GM12874 (cell line): Measurements from ENCODE around the gene FGF14.

Experiments
- TF ChIP-seq, protein P1 (sequence below): IDR thresholded peaks from 2 replicates; pipeline ENCODE4 v1.5.1; 2011; ENCODE audit warnings: low read depth, mild to moderate bottlenecking, control low read depth, low read length, moderate library complexity; ENCODE audit not compliant: insufficient read depth

The FGF14 gene

DNA sequence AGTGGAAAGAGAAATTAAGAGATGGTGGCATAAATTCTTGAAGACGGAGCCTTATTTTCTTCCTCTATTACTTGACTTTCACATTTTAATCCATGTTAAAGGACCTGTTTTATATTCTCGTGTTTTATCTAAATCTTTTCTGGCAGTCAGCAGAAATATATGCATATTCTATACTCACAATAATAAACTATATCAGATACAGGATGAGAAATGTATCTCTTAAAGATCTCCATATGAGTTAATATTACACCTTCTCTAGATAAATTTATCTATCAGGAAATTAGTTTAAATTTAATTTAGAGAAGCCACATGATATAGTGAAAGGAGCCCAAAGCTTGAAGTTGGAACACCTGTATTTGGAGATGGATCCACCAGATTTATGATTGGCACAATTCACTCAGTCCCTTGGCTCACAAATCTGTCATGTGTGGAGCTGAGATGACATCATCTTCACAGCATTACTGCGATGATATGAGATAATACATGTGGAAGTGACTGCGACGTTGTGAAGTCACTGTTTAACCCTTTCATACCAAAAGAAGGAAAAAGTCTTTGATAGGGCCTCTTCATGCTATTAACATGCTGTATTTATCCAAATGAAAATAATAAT, 216.4 kb downstream of the FGF14 start:
- TF ChIP-seq, protein P1, sequence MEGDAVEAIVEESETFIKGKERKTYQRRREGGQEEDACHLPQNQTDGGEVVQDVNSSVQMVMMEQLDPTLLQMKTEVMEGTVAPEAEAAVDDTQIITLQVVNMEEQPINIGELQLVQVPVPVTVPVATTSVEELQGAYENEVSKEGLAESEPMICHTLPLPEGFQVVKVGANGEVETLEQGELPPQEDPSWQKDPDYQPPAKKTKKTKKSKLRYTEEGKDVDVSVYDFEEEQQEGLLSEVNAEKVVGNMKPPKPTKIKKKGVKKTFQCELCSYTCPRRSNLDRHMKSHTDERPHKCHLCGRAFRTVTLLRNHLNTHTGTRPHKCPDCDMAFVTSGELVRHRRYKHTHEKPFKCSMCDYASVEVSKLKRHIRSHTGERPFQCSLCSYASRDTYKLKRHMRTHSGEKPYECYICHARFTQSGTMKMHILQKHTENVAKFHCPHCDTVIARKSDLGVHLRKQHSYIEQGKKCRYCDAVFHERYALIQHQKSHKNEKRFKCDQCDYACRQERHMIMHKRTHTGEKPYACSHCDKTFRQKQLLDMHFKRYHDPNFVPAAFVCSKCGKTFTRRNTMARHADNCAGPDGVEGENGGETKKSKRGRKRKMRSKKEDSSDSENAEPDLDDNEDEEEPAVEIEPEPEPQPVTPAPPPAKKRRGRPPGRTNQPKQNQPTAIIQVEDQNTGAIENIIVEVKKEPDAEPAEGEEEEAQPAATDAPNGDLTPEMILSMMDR, result no peak

DNA sequence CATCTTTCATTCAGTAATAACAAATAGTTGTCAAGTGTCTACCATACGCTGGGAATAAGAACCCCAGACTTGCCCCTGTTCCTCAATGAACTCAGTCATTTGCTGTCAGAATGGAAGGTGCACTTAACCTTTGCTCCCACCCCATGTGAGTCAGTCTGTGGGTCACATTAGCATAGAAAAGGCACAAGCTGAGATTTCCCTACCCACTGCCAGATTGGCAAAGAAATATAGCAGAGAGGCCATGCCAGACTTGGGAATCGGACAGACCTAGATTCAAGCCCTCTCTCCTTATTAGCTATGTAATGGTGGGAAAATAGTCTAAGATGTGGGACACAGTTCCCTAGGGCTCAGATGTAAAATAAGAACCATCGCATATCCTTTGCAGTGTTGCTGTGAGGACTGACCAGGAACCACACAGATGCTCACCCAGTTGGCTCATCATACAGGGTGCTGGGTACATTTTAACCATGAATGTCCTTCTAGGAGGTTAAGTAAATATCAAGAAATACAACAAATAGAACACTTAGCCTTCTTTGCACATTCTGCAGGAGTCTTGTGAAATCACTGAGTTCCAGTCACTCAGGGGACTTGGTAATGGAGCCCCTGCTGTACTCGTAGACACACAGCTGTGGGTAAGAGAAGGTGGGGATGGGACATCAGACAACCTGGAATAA, 218.2 kb downstream of the FGF14 start:
- TF ChIP-seq, protein P1, result no peak

DNA sequence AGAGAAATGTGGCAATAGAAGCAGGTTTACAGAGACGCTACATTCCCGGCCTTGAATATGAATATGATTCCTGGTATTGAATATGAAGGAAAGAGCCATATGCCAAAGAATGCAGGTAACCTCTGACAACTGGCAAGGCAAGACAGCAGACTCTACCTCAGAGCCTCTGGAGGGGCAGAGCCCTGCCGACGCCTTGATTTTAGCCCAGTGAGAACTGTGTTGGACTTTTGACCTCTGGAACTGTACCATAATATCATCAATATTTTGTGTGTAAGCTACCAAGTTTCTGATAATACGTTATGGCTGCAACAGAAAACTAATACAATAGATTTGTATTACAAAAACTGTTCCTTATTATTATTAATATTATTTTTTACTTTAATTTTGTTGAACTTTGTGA, 219.7 kb downstream of the FGF14 start:
- TF ChIP-seq, protein P1, result no peak

DNA sequence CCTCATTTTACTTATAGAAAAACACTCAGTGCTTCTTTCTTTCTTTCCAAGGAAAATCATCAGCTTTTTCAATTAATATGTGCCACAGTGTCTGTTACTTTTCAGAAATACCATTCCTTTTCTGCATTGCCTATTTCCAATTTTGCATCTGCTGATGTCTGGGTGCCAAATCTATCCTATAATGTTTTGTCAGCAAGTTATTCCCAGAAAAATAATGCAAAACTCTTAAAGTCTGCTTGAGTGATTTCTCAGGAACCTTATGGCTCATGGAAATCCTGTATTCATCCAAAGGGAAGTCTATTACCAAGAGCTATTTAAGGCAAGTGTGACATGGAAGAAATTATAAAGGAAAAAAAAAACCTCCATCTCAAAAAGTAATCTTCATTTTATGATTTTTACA, 224.4 kb downstream of the FGF14 start:
- TF ChIP-seq, protein P1, result no peak

DNA sequence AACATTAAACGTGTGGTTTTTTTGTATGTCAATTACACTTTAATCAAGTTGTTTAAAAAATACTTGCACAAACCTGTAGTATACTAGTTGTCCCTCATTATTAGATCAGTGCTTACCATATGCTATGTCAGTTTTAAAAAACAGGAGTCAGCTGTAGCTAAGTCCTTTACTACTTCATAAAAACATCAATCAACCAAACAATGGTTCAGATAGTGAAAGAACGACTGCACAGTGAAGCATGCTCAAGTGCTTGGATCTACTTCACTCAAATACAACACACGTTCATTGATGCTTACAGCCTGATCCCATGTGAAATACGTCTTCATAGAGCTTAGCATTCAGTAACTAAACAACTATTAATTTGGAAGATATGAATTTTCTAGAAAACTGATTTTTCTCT, 225.0 kb downstream of the FGF14 start:
- TF ChIP-seq, protein P1, result no peak

DNA sequence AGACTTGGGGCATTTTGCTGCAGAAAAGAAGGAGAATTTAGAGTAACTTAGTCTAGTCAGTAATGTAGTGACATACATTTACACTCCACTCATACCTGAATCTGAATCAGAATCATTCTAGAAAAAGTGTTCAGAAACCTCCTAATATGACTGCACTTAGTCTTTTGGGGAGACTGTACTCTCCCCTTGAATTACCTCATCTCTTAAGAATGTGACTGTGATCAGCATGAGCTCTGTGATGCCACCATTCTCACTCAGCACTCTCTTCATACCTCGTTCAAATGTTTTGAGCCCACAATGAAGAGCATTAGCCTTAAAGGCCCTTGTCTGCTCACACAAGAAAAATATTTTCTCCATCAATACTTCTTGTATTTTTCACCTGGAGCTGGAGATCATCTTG, 229.4 kb downstream of the FGF14 start:
- TF ChIP-seq, protein P1, result no peak

DNA sequence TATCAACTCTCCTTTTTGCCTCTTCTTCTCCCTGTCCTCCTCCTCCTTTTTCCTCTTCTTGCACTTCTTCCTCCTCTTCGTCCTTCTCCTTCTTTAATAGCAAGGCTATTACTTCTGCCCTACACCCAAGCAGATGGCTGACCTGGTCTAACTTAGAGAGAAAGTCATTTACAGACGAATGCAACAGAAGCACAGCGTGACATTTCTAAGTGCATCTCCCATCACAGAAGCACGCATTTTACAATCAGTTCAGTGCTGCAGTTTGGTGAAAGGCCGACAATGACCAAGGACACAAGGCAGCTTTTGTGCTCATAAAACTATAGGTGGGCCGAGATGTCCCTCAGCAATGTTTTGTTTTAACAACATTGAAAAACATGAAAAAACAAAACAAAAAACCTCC, 231.5 kb downstream of the FGF14 start:
- TF ChIP-seq, protein P1, result no peak
